Activated naive CD8-positive, alpha-beta T cell treated with anti-CD3 and anti-CD28 coated beads, Interleukin-2, amount 50 U/mL, for 16 hours (primary cell): ENCODE measurements around the gene RUFY3.
"Not testable (repeated sequence)": the region's sequence is repeated elsewhere in the genome, so short reads cannot be mapped to it uniquely, and the experiment has no call there.

ENCODE experiments used
- DNase-seq: peaks from one replicate; pipeline ENCODE4 v3.0.0-alpha.2; 2020; ENCODE audit warnings: low read depth, low spot score

The RUFY3 gene, protein sequence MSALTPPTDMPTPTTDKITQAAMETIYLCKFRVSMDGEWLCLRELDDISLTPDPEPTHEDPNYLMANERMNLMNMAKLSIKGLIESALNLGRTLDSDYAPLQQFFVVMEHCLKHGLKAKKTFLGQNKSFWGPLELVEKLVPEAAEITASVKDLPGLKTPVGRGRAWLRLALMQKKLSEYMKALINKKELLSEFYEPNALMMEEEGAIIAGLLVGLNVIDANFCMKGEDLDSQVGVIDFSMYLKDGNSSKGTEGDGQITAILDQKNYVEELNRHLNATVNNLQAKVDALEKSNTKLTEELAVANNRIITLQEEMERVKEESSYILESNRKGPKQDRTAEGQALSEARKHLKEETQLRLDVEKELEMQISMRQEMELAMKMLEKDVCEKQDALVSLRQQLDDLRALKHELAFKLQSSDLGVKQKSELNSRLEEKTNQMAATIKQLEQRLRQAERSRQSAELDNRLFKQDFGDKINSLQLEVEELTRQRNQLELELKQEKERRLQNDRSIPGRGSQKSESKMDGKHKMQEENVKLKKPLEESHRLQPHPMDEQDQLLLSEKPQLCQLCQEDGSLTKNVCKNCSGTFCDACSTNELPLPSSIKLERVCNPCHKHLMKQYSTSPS

GRCh38 chr4:70721747-70722146 lies at the start of gene RUFY3:
TSS of gene RUFY3 (plus strand) at chr4:70721964. CDS start at chr4:70722574, 610 bp downstream.
- DNase-seq: no peak

DNA sequence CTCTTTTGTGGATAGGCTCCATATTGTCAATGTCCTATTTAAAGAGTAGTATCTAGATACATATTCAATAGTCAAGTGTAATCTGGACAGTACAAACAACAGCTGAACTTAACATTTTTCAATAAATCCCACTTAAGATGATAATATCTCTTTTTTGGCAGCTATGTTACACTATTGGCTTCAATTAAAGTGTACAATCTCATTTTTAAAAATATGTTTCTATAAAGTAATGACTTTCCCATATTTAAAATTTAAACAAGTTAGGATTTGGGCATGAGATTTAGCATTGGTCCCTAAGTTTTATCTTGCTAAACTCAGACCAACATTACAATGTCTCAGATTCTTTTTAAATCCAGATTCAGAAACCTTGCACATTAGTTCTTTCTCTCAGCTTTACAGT lies 47.6 kb upstream of the RUFY3 start:
- no peak for DNase-seq

DNA sequence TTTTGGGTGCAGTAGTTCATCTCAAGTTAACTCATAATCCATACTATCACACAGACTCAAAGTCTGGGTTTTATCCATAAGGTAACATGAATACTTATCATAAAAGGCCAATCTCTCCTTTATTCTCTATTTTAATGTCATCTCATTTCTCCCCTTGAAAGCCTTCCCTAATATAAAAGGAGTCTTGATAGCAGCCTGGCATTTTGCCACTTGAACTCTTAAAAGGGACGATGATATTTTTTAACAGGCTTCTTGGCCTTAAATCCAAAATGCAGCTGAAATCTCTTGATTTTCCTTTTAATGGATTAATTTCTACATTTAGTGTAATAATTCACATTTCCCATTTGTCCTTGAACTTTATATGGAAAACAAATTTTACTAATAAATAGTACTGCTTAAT lies 47.0 kb upstream of the RUFY3 start:
- DNase-seq: no peak

GRCh38 chr4:70676554-70677090 lies 45.1 kb upstream of the RUFY3 start:
- DNase-seq: no peak

- no peak for DNase-seq
Measured at GRCh38 chr4:70678383-70678999, 43.3 kb upstream of the RUFY3 start.

DNA sequence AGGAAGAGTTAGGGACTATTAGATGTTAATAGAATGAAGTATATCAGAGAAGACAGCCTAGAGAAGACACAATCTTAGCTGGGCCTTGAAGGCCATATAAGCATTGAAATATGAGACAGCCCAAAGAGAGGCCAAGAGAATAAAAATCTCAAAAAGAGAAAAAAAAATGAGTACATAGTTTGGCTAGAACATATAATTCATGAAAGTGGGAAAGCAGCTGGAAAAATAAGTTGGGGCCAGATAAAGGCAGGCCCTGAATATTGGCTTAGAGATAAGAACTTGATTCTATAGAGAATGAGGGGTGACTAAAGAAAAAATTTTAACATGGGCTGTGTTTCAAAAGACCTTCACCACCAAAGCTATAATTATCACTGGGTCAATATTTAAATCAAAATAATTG lies 40.8 kb upstream of the RUFY3 start:
- no peak for DNase-seq

- DNase-seq: no peak
Measured at GRCh38 chr4:70681704-70682103, 40.1 kb upstream of the RUFY3 start.

DNA sequence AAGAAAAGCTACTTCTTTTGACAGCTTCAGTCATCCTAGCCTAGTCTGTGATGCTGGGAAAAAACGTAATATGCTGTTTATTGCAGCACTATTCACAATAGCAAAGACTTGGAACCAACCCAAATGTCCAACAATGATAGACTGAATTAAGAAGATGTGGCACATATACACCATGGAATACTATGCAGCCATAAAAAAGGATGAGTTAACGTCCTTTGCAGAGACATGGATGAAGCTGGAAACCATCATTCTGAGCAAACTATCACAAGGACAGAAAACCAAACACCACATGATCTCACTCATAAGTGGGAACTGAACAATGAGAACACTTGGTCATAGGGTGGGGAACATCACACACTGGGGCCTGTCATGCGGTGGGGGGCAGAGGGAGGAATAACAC lies 39.6 kb upstream of the RUFY3 start:
- DNase-seq: not testable (repeated sequence)

GRCh38 chr4:70687392-70687791 lies 34.4 kb upstream of the RUFY3 start:
- no peak for DNase-seq

DNA sequence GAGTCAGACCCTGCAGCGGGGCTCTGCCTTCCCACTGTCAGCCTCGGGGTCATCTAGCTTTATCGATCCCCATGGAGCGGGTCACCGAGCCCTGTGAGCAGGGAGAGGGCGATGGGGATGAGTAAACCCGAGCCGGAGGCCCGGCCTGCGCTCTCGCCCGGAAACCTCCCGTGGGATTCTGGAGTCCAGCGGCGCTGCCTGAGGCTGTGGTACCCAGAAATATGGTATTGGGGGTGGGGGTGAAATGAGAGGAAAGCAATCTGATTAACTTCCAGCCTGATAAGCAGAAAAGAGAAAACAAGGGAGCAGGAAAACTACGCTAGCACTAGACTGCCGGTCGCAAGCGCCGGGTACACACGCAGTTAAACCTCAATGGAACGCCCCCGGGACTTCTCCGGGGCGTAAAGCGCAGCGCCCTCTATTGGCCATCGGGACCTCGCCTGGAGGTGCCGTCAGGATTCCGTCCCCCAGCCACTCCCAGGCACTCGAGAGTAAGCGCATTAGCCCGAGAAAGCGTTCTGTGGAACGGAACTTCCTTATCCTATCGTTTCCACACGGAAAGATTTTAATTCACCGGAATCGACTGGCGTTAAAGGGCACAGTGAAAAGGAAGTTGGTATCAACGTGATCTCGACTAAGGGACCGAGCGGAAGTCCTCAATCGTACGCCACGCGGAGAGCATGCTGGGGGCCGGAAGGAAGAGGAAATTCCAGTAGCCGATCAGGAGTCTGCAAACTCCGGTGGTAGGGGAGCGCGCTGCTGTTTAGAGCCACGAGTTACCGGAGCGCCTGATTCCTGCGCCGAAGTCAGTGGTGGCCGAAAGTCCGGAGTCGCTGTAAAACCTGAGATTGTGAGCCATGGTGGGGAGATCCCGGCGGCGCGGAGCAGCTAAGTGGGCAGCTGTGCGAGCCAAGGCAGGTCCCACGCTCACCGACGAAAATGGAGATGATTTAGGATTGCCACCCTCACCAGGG lies 33.7 kb upstream of the RUFY3 start, which contains the start of gene UTP3:
Gene UTP3, plus strand, starts transcription at position 712 of the 974 bp plus-strand sequence. Its CDS starts 146 bp downstream, at position 858.
- peak; percentile 91 for DNase-seq

DNA sequence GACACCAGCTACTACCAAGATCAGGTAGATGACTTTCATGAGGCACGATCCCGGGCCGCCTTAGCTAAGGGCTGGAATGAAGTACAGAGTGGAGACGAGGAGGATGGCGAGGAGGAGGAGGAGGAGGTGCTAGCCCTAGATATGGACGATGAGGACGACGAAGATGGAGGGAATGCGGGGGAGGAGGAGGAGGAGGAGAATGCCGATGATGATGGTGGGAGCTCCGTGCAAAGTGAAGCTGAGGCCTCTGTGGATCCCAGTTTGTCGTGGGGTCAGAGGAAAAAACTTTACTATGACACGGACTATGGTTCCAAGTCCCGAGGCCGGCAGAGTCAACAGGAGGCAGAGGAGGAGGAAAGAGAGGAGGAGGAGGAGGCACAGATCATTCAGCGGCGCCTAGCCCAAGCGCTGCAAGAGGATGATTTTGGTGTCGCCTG lies 33.0 kb upstream of the RUFY3 start:
- no peak for DNase-seq

DNA sequence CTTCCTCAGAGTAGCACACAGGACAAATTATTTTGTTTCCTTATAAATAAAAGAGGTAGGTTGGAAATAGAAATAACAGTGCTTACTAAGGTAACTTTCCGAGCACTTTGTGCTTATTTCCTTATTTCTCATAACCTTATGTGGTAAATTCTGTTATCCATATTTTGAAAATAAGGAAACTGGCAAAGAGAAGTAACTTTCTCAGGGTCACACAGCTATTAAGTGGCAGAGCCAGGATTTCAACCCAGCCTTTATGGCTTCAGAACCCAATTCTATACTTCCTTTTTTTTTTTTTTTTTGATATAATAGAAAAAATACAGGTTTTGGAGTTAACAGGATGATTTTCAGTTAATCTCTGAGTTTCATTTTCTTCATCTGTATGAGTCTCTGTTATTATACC lies 30.1 kb upstream of the RUFY3 start:
- DNase-seq: no peak

- DNase-seq: not testable (repeated sequence)
Measured at GRCh38 chr4:70694633-70695032, 27.1 kb upstream of the RUFY3 start.

DNA sequence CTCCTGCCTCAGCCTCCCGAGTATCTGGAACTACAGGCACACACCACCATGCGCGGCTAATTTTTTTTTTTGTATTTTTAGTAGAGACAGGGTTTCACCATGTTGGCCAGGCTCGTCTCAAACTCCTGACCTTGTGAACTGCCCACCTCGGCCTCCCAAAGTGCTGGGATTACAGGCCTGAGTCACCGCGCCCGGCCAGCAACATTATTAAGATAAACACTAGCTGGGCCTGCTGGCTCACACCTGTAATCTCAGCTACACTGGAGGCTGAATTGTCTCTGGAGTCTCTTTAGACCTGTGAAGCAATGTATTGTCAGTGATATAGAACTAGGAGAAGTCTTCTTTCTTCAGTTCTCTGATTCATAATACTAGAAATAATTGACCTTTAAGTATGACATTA lies 23.3 kb upstream of the RUFY3 start:
- not testable (repeated sequence) for DNase-seq

GRCh38 chr4:70700712-70701111 lies 21.1 kb upstream of the RUFY3 start:
- DNase-seq: no peak

DNA sequence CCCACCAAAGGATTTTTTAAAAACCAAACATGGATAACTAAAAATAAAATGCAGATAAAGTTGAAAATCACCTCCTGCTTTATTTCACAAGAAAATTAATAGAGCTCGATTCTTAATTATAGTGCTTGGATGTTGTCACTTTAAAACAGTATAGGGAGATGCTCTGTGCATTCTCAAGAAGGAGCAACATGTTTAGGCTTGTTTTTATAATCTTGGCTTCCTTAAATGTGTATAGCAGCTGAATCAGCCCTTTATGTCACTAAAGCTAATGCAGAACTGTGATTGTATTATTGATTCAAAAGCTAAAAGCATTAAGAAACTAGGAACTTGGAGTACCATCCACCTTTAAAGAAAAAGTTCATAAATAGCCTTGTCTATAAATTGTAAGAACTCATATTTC lies 20.5 kb upstream of the RUFY3 start:
- no peak for DNase-seq

GRCh38 chr4:70702592-70702991 lies 19.2 kb upstream of the RUFY3 start:
- DNase-seq: not testable (repeated sequence)

- DNase-seq: no peak
Measured at GRCh38 chr4:70703619-70704214, 18.0 kb upstream of the RUFY3 start.

- DNase-seq: peak; percentile 11
Measured at GRCh38 chr4:70704215-70704930, 17.4 kb upstream of the RUFY3 start.

- DNase-seq: no peak
Measured at GRCh38 chr4:70704931-70705182, 16.9 kb upstream of the RUFY3 start.
